Kidney (tissue), 14 donors: ENCODE data around the gene C2CD3. TPM values are rescaled to one million over a fixed set of nuclear protein-coding genes. Genes with fewer than 3 reads are reported as not detected.

Experiments
- DNase-seq, 5 donors: peaks; one replicate each; pipeline ENCODE4 v3.0.0-alpha.2; 2013 to 2020
- FAIRE-seq: peaks from 2 replicates; lab custom pipeline; 2012; peaks lifted over from hg19 to GRCh38; lab: Jason Lieb, UNC
- H3K27ac ChIP-seq, 2 donors: one replicate each; pipeline ENCODE4 v1.7.0; 2013; ENCODE audit warnings: low read depth in 2 of 2, low read length in 2 of 2, inconsistent platforms in 1 of 2
- H3K27me3 ChIP-seq: one replicate; pipeline ENCODE4 v1.7.1; 2013; ENCODE audit warnings: low read length, inconsistent platforms; ENCODE audit not compliant: control insufficient read depth, insufficient read depth
- H3K36me3 ChIP-seq, 3 donors: one replicate each; pipeline versions ENCODE4 v1.7.0 to v1.7.1; 2013; ENCODE audit warnings: low read length in 3 of 3, control low read depth in 1 of 3, inconsistent platforms in 1 of 3; ENCODE audit not compliant: insufficient read depth in 3 of 3, control insufficient read depth in 2 of 3
- H3K4me1 ChIP-seq, 3 donors: one replicate each; pipeline versions ENCODE4 v1.7.0 to v1.7.1; 2013; ENCODE audit warnings: low read length in 3 of 3, inconsistent platforms in 1 of 3, low read depth in 1 of 3; ENCODE audit not compliant: control insufficient read depth in 2 of 3, insufficient read depth in 2 of 3
- H3K4me3 ChIP-seq, 3 donors: one replicate each; pipeline versions ENCODE4 v1.7.0 to v1.8.1; 2013; ENCODE audit warnings: low read length in 3 of 3, control low read depth in 1 of 3, inconsistent platforms in 1 of 3
- H3K9ac ChIP-seq, 3 donors: one replicate each; pipeline versions ENCODE4 v1.7.0 to v1.7.1; 2013; ENCODE audit warnings: low read length in 3 of 3, control low read depth in 1 of 3, inconsistent platforms in 1 of 3
- H3K9me3 ChIP-seq, 3 donors: one replicate each; pipeline versions ENCODE4 v1.7.0 to v1.7.1; 2013; ENCODE audit warnings: low read length in 3 of 3, control low read depth in 1 of 3, inconsistent platforms in 1 of 3; ENCODE audit not compliant: control insufficient read depth in 2 of 3, insufficient read depth in 1 of 3
- intact Hi-C: fragments of 100-400 bp; cut with DNase I; formaldehyde crosslinking; loops from one replicate; pipeline ENCODE4 v1.11.1; 2022
- polyA plus RNA-seq: library from polyadenylated mRNA; stranded (reverse); fragments of 350-450 nt; fragmentation: Illumina TruSeq; extraction: RNeasy Lipid Tissue Mini Kit (QIAGEN cat#74804); gene quantifications from one replicate; pipeline ENCODE4 v1.2.3, GENCODE V29; 2014; ENCODE audit warnings: low read depth, low replicate concordance; ENCODE audit not compliant: insufficient read depth
- total RNA-seq: library from RNA; stranded (reverse); fragmentation: NEBNext Ultra II Directional; extraction: Animal tissue kit (Norgen Biotek cat#: 25700); gene quantifications from one replicate; pipeline ENCODE4 v1.2.1, GENCODE V29; 2021
- TF ChIP-seq, protein P1 (sequence below): IDR thresholded peaks from 3 replicates; pipeline ENCODE4 v1.5.1; 2012; ENCODE audit warnings: mild to moderate bottlenecking, moderate library complexity, borderline replicate concordance; ENCODE audit not compliant: insufficient read depth; ENCODE audit errors: extremely low read depth
- donor health status: control.
- donor health status: control.
- donor health status: control.
- donor health status: control.
- donor health status: control.
- donor health status: DM: yes; HTN: yes; CAD: no.
- donor health status: Normal renal cell carcinoma (clear cell type).

C2CD3 gene
- total and polyA plus RNA-seq, 2 donors from 2014 or later, result 5.6 to 28.7 TPM

DNA sequence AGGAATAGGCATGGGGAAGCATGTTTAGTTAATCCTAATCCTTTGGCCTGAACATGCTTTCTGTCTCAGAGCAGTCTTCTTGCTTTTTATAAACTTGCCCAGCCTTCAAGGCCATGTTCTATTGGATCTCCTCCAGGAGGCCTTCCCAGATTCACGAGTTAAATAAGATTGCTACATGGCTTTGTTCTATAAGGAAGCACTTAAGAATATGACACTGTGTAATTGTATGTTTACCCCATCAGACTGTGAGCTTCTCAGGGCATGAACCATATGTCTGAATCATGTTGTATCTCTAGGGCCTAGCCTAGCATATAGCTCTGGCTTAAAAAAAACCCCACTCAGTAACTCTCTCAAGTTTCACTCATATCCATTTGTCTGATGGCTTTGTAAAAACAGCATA lies 135.5 kb downstream of the C2CD3 start:
- H3K27me3 ChIP-seq, result no peaks in the 10 kb centered on the region

DNA sequence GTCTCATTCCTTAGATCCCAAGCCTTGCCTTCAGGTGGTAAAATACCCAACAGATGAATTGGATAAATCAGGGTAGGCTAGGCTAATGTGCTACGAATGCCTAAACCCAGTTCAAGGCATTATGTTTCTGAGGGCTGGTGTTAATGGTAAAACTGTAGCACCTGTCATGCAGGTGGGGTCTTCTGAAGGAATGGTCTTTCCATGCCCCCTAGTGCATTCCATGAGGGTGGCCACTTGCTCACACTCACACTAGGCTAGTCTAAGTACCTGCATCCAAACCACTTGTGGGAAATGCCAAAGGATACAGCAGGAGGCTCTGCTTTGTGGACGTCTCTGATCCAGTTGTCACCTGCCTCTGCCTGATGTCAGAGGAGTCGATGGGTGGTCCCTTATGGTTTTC lies 137.8 kb downstream of the C2CD3 start:
- no peaks in the 10 kb centered on the region for H3K4me1 ChIP-seq
- H3K9ac ChIP-seq, result no peak overlapping the region
- TF ChIP-seq, protein P1, sequence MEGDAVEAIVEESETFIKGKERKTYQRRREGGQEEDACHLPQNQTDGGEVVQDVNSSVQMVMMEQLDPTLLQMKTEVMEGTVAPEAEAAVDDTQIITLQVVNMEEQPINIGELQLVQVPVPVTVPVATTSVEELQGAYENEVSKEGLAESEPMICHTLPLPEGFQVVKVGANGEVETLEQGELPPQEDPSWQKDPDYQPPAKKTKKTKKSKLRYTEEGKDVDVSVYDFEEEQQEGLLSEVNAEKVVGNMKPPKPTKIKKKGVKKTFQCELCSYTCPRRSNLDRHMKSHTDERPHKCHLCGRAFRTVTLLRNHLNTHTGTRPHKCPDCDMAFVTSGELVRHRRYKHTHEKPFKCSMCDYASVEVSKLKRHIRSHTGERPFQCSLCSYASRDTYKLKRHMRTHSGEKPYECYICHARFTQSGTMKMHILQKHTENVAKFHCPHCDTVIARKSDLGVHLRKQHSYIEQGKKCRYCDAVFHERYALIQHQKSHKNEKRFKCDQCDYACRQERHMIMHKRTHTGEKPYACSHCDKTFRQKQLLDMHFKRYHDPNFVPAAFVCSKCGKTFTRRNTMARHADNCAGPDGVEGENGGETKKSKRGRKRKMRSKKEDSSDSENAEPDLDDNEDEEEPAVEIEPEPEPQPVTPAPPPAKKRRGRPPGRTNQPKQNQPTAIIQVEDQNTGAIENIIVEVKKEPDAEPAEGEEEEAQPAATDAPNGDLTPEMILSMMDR, result no peak
- H3K4me3 ChIP-seq, result no peak overlapping the region
- H3K27me3 ChIP-seq, result no peaks in the 10 kb centered on the region
- no peak for DNase-seq
- no peak overlapping the region for H3K27ac ChIP-seq
- no peak for FAIRE-seq
- peaks cover 4 to 24% (median 22%) of the 10 kb centered on the region in 3 donors for H3K36me3 ChIP-seq
- H3K9me3 ChIP-seq, result no peaks in the 10 kb centered on the region
- intact Hi-C loops, result no loop called here

More for the DNA sequence above, 135.5 kb downstream of the C2CD3 start:
- H3K36me3 ChIP-seq, result peaks cover 6 to 29% (median 27%) of the 10 kb centered on the region in 3 donors
- H3K9ac ChIP-seq, result no peak overlapping the region
- TF ChIP-seq, protein P1, result no peak
- H3K4me3 ChIP-seq, result no peak overlapping the region
- H3K27ac ChIP-seq, result no peak overlapping the region
- no peak for FAIRE-seq
- intact Hi-C loops, result no loop called here
- no peaks in the 10 kb centered on the region for H3K4me1 ChIP-seq
- DNase-seq, result no peak
- H3K9me3 ChIP-seq, result no peaks in the 10 kb centered on the region

DNA sequence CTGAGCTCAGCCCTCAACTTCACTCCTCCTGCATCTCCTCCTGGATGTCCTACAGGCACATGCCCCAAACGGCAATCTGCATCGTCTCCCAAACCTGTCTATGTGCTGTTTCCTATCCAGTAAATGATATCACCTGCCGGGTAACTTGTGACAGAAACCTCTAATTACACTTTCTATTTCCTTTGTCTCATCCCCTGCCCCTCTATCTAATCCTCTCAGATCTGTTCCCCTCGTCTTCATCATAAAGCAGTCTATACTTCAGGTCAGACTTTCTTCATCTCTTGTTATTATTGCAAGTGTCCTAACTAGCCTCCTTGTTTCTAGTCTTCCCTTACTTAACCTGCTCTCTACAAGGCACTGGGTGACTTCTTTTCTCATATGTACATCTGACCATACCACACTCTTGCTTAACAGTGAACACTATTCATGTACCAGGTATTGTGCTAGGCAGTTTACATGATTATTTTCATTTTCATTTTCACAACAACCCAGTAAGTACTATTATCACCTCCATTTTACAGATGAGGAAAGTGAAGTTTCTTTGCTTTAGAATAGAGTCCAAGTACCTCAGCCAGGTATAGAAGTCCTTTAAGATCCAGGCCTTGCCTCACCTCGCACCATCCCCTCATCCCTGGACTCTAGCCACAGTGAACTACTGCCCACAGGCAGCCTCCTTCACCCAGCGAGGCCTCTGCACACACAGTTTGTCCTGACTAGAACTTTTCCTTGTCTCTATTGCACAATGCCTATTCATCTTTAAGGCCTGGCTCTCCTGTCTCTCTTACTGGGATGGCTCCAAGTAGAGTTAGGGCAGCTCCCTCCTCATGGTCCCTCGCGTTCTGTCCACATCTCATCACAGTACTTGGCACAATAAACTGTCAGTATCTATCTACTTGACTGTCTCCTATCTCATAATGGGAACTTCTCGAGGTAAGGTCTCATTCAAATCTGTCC lies 139.8 kb downstream of the C2CD3 start:
- intact Hi-C loops, result no loop called here
- Histone ChIP-seq H3K9ac (no peak overlapping the region), H3K4me3 (no peak overlapping the region), H3K27ac (no peak overlapping the region), H3K4me1 (no peaks in the 10 kb centered on the region), H3K27me3 (no peaks in the 10 kb centered on the region), H3K9me3 (no peaks in the 10 kb centered on the region), H3K36me3 (peaks cover 3 to 18% (median 17%) of the 10 kb centered on the region in 3 donors)
- FAIRE-seq, result no peak
- TF ChIP-seq, protein P1, result no peak
- DNase-seq, result no peak
